GM12891 (cell line): ENCODE data around the gene PSD.
"Not testable (repeated sequence)": the region's sequence is repeated elsewhere in the genome, so short reads cannot be mapped to it uniquely, and the experiment has no call there.

Experiments
- DNase-seq: peaks from one replicate; pipeline ENCODE4 v3.0.0; 2011; ENCODE audit warnings: low spot score; ENCODE audit not compliant: insufficient read length
- FAIRE-seq: peaks from 2 replicates; lab custom pipeline; 2011; peaks lifted over from hg19 to GRCh38; lab: Jason Lieb, UNC
- PAX5 ChIP-seq: IDR thresholded peaks from 2 replicates; pipeline ENCODE4 v1.6.1; 2011; ENCODE audit warnings: low read length, moderate library complexity, mild to moderate bottlenecking; ENCODE audit not compliant: insufficient read depth, severe bottlenecking
- POLR2A ChIP-seq: IDR thresholded peaks from 2 replicates; pipeline ENCODE4 v1.6.1; 2011; ENCODE audit warnings: low read depth, low read length, control low read depth
- POLR2AphosphoS5 ChIP-seq: IDR thresholded peaks from 2 replicates; pipeline ENCODE4 v1.6.1; 2011; ENCODE audit warnings: low read depth, low read length, control low read depth
- POU2F2 ChIP-seq: IDR thresholded peaks from 2 replicates; pipeline ENCODE4 v1.6.1; 2011; ENCODE audit warnings: low read depth, mild to moderate bottlenecking, control low read depth, low read length, moderate library complexity
- SPI1 ChIP-seq: IDR thresholded peaks from 2 replicates; pipeline ENCODE4 v1.6.1; 2011; ENCODE audit warnings: low read depth, low read length, control low read depth
- TAF1 ChIP-seq: IDR thresholded peaks from 2 replicates; pipeline ENCODE4 v1.6.1; 2011; ENCODE audit warnings: low read depth, low read length, control low read depth

The PSD gene

DNA sequence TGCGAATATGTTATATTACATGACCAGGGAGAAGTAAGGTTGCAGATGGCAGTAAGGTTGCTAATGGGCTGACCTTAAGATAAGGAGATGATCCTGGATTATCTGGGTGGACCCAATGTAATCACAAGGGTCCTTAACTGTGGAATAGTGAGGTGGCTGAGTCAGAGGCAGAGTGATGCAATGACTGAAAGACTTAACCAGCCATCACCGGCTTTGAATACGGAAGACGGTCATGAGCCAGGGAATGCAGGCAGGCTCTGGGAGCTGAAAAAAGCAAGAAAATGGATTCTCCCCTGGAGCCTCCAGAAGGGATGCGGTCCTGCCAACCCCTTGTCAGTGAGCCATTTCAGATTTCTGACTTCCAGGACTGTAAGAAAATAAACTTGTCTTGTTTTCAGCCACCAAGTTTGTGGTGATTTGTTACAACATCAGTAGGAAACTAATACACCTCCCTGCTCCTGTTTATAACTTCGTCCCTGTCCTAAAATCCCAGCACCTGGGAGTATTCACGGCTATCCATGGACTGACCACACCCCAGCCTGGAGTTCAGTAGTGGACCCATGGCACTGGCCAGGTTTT lies 37.4 kb upstream of the PSD start:
- no peak for DNase-seq
- TF ChIP-seq POLR2A (no peak), PAX5 (no peak), POLR2AphosphoS5 (no peak), TAF1 (no peak), SPI1 (no peak), POU2F2 (no peak)
- FAIRE-seq: no peak

DNA sequence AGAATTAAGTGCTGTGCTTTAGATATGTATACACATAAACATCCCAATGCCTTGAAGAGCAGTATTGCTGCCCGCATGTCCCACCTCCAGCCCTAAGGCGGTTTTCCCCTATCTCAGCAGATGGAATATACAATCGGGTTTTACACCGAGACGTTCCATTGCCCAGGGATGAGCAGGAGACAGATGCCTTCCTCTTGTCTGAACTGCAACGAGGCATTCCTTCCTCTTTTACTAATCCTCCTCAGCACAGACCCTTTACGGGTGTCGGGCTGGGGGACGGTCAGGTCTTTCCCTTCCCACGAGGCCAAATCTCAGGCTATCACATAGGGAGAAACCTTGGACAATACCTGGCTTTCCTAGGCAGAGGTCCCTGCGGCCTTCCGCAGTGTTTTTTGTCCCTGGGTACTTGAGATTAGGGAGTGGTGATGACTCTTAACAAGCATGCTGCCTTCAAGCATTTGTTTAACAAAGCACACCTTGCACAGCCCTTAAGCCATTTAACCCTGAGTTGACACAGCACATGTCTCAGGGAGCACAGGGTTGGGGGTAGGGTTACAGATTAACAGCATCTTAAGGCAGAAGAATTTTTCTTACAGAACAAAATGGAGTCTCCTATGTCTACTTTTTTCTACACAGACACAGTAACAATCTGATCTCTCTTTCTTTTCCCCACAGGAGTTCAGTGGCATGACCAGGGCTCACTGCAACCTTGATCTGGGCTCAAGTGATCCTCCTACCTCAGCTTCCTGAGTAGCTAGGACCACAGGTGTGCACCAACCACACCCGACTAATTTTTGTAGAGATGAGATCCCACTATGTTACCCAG lies 36.3 kb upstream of the PSD start:
- not testable (repeated sequence) for DNase-seq, FAIRE-seq

DNA sequence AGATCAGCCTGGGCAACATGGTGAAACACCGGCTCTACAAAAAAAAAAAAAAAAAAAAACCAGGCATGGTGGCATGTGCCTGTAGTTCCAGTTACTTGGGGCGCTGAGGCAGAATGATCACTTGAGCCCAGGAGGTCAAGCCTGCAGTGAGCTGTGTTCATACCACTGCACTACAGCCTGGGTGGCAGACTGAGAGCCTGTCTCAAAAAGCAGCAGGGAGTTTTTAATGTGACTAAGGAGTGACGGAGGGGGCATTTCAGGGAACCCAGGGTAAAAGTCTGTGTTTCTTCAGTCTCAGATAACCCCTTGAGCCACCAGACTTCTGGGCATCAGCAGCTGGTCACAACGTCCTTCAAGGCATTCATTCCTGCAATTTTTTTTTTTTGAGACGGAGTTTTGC lies 34.9 kb upstream of the PSD start:
- no peak for DNase-seq
- FAIRE-seq: no peak
- no peak for TF ChIP-seq POU2F2
- TF ChIP-seq PAX5: no peak
- TF ChIP-seq POLR2A: no peak
- no peak for TF ChIP-seq TAF1
- TF ChIP-seq POLR2AphosphoS5: no peak

DNA sequence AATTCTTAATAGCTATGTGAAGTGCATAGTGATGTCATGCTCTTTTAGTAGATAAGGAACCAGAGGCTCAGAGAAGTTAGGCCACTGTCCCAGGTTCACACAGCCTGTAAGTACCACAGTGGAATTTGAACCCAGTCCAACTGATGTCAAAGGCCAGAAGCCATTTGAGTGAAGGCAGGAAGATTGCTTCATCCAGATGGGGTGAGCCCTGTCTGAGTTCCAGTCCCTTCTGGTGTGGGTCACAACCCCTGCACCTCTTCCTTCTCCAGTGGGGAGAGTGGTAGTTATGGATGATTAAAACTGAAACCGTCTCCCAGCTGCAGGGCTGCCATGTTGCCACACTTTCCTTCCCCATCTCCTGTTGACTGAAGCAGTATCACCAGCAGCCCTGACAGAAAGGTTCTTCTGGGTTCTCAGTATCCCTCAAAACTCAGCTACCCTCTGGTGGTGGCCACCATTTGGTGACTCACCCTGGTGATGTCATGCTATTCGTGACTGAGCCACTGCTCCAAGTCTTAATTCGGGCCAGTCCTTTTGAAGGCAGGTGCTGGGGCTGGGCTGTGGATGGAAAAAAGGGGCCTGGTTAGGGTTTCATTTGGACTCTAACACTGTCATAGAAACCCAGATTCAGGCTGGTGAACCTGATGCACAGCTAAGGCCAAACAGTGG lies 34.2 kb upstream of the PSD start:
- TF ChIP-seq POU2F2 (no peak), POLR2AphosphoS5 (no peak), SPI1 (no peak), PAX5 (no peak), TAF1 (no peak), POLR2A (no peak)
- DNase-seq: no peak
- FAIRE-seq: no peak

DNA sequence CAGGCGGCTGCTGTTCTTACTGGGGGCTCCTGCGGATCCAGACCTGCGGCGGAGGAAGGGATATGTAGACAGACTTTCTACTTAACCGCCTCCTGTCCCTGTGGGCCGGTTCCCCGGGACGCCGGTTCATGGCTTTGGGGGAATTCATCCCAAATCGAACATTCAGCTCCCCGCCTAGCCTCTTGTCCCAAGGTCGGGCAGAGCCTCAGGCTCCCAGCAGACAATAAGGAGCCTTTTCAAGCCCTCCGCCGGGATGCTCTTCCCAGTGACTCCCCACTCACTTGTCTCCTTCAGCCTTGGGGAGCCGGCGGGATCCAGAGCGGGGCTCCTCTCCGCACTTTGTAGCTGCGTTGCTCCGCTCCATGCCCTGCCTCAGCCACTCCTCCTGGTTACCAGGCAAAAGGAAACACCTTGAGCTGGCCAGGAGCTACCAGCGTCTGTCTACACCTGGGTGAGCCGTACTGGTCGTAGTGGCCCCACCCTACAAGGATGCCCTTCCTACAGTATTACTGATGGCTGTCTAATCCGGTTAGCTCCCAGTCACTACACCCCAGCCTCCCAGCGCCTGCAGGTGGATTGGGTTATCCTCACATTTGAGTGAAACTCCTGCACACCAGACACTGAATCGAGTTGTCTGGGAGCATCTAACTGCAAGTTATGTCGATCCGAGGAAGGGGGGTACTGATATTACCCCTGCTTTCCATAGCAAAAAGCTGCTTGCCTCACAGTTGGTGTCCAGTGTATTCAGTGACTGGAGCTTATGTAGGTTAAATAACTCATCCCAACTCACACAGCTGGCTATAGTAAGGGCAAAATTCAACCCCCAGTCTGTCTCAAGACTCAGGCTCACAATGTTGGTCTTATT lies 32.8 kb upstream of the PSD start, which contains the start of gene C10orf95:
Gene C10orf95 (minus strand): TSS at position 439 of the 865 bp plus-strand sequence. CDS start 450 bp downstream, outside the sequence.
- DNase-seq (no peak), FAIRE-seq (no peak)
- TF ChIP-seq POLR2A: no peak

DNA sequence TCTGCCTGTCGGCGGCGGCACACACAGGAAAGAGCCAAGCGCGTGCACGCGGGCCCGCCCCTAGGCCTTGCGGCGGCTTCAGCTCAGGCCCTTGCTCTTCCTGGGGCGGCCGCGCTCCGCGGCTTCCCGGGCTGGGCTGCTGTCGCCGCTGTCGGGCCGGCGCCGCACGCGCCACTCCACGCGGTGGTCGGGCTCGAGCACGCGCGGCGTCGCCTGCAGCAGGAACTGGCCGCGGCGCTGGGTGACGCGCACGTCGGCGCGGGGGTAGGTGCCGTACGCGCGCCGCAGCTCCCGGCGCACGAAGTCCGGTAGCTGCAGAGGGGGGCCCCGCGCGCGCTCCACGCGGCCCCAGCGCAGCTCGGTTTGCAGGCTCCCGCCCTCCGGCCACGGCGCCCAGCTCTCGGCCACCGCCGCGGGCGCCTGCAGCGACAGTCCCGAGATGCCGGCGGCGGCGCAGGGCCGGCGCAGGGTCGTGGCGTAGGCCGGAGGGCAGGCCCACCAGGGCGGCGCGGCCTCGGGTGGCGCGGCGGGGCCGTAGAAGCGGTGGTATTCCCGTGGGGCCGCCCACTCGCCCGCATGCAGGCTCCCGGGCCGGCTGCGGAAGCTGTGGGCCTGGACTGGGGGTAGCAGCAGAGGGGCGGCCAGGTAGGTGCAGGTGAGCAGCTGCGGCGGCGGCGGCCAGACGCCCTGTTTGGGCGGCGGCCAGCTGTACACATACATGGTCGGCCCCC lies 32.0 kb upstream of the PSD start:
- peak; percentile 69 for TF ChIP-seq TAF1
- TF ChIP-seq PAX5: no peak
- TF ChIP-seq SPI1: peak; percentile 15; the same call in 1 of the 2 replicates
- TF ChIP-seq POLR2A: peak; percentile 51
- TF ChIP-seq POU2F2: no peak; the same call in 1 of the 2 replicates
- TF ChIP-seq POLR2AphosphoS5: 0 out of 2 replicates have a peak, but pooled peaks have one; percentile 60
- DNase-seq (peak; percentile 90), FAIRE-seq (peak; percentile 99)

DNA sequence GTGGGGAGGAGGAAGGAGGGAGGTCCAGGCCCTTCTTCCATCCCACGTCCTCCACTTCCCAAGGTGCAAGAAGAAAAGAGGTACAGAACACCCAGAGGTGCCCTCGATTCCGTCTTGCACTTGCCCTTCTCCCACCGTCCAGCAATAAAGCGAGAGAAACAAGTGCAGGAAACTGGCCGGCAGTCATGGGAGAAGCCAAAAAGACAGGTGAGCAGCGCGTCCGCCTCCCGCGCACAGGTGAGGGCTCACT lies 31.5 kb upstream of the PSD start:
- no peak for TF ChIP-seq POU2F2
- DNase-seq (no peak), FAIRE-seq (no peak)

DNA sequence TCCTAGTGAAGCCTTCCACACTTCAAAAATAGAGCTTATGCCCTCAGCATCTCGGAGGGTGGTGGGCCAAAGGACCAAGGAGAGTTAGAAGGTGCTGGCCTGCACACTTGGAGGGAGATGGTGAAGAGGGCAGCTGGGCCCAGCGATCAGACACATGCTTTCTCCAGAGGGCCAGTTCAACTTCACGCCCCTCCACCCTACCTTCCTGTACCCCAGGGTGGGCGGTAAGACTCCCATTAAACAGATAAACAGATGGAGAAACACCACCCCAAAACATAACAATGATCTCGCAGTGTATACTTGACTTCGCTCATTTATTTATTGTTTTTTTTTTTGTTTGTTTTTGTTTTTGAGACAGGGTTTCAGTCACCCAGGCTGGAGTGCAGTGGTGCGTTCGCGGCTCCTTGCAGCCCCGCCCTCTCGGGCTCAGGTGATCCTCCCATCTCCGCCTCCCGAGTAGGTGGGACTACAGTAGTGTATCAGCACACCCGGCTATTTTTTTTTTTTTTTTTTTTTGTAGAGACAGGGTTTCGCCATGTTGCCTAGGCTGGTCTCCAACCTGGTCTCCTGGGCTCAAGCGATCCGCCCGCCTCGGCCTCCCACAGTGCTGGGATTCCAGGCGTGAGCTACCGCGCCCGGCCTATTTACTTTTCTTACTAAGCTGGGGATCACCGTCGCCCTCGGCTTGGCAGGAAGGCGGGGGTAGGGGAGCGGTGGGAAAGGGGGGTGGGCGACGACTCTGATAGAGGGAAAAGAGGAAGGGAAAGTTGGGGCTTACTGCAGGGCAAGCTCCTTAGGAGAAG lies 30.9 kb upstream of the PSD start:
- TF ChIP-seq SPI1 (0 out of 2 replicates have a peak, but pooled peaks have one; percentile 21), POU2F2 (no peak)
- DNase-seq: no peak
- FAIRE-seq: peak; percentile 87

DNA sequence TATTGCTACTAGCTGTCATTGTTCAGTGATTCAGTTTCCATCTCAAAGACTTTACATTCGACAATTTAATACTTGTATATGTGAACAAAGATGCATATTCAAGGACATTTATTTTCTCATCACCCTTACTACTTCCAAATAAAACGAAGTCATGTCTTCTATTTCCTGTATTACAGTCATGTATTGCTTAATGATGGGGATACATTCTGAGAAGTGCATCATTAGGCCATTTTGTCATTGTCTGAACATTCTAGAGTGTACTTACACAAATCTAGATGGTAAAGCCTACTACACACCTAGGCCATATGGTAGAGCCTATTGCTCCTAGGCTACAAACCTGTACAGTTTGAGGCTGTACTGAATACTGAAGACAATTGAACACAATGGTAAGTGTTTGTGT lies 26.3 kb upstream of the PSD start:
- TF ChIP-seq PAX5 (no peak), SPI1 (no peak), TAF1 (no peak), POLR2A (no peak), POU2F2 (no peak), POLR2AphosphoS5 (no peak)
- no peak for DNase-seq
- no peak for FAIRE-seq
